GM23338 (cell line): ENCODE measurements around the gene OR10G4. TPM values are rescaled to one million over a fixed set of nuclear protein-coding genes. Genes with fewer than 3 reads are reported as not detected.

ENCODE experiments used
- ATAC-seq: fragments of 200-7000 bp; cut with Tn5 transposase; 3 replicates; pipeline ENCODE4 v1.9.1; 2020
- DNase-seq: peaks from one replicate; pipeline ENCODE4 v3.0.0-alpha.2; 2015; ENCODE audit warnings: low spot score
- H2AFZ ChIP-seq: fragments of 200-600 bp; sonication (generic); 2 replicates; pipeline ENCODE4 v1.8.0; 2016; ENCODE audit warnings: antibody characterized with exemption, mild to moderate bottlenecking, moderate library complexity
- H3F3A ChIP-seq: fragments of 200-600 bp; sonication (generic); replicated peaks from 2 replicates; pipeline ENCODE4 v1.8.0; 2017; ENCODE audit warnings: antibody characterized with exemption, mixed run types, low read depth
- H3K27ac ChIP-seq: fragments of 200-600 bp; sonication (generic); 2 replicates; pipeline ENCODE4 v1.6.1; 2016; ENCODE audit warnings: low read depth
- H3K27me3 ChIP-seq: fragments of 200-600 bp; sonication (generic); 2 replicates; pipeline ENCODE4 v1.8.0; 2016; ENCODE audit warnings: mild to moderate bottlenecking, mixed run types, moderate library complexity; ENCODE audit not compliant: insufficient read depth
- H3K36me3 ChIP-seq: fragments of 200-600 bp; sonication (generic); 2 replicates; pipeline ENCODE4 v1.8.0; 2016; ENCODE audit warnings: mild to moderate bottlenecking; ENCODE audit not compliant: insufficient read depth
- H3K4me1 ChIP-seq: fragments of 200-600 bp; sonication (generic); 2 replicates; pipeline ENCODE4 v1.8.0; 2016; ENCODE audit warnings: mild to moderate bottlenecking, moderate library complexity; ENCODE audit not compliant: insufficient read depth
- H3K4me2 ChIP-seq: fragments of 200-600 bp; sonication (generic); 2 replicates; pipeline ENCODE4 v1.7.1; 2017; ENCODE audit warnings: mixed run types
- H3K4me3 ChIP-seq: fragments of 200-600 bp; sonication (generic); 2 replicates; pipeline ENCODE4 v1.6.1; 2016; ENCODE audit warnings: mixed run types
- H3K79me2 ChIP-seq: fragments of 200-600 bp; sonication (generic); replicated peaks from 2 replicates; pipeline ENCODE4 v1.8.0; 2017; ENCODE audit warnings: mild to moderate bottlenecking; ENCODE audit not compliant: insufficient read depth
- H3K9me2 ChIP-seq: fragments of 200-600 bp; sonication (generic); 2 replicates; pipeline ENCODE4 v1.8.0; 2017; ENCODE audit not compliant: insufficient read depth
- H4K20me1 ChIP-seq: fragments of 200-600 bp; sonication (generic); replicated peaks from 2 replicates; pipeline ENCODE4 v1.8.0; 2017; ENCODE audit warnings: mild to moderate bottlenecking; ENCODE audit not compliant: insufficient read depth
- H3K27ac Mint-ChIP-seq: 2 replicates; pipeline ENCODE4 v1.8.0; 2020; ENCODE audit warnings: inconsistent platforms, mild to moderate bottlenecking, moderate library complexity, mixed read lengths
- H3K27me3 Mint-ChIP-seq: 3 replicates; pipeline ENCODE4 v1.8.0; 2022; ENCODE audit warnings: low read depth, mild to moderate bottlenecking, moderate library complexity, mixed read lengths, inconsistent platforms; ENCODE audit not compliant: insufficient read depth, poor library complexity
- H3K36me3 Mint-ChIP-seq: 3 replicates; pipeline ENCODE4 v1.8.0; 2021; ENCODE audit warnings: low read depth, mild to moderate bottlenecking, inconsistent platforms, moderate library complexity, mixed read lengths
- H3K4me1 Mint-ChIP-seq: 3 replicates; pipeline ENCODE4 v1.8.0; 2020; ENCODE audit warnings: mild to moderate bottlenecking, inconsistent platforms, mixed read lengths
- H3K4me3 Mint-ChIP-seq: 3 replicates; pipeline ENCODE4 v1.8.0; 2021; ENCODE audit warnings: moderate library complexity, mild to moderate bottlenecking, inconsistent platforms, mixed read lengths
- H3K9me3 Mint-ChIP-seq: 3 replicates; pipeline ENCODE4 v1.8.0; 2020; ENCODE audit warnings: moderate library complexity, mild to moderate bottlenecking, inconsistent platforms, mixed read lengths
- CREB1 ChIP-seq: fragments of 250-450 bp; sonication (Bioruptor Pico); IDR thresholded peaks from 2 replicates; pipeline ENCODE4 v1.5.0; 2020; ENCODE audit warnings: low read depth, mild to moderate bottlenecking, moderate library complexity
- EZH2phosphoT487 ChIP-seq: fragments of 200-600 bp; sonication (generic); IDR thresholded peaks from one replicate; pipeline ENCODE4 v1.8.1; 2018; ENCODE audit warnings: antibody characterized with exemption; ENCODE audit not compliant: unreplicated experiment
- POLR2AphosphoS5 ChIP-seq: IDR thresholded peaks from 2 replicates; pipeline ENCODE4 v1.6.1; 2016; ENCODE audit warnings: antibody characterized with exemption, low read depth
- STAT1 ChIP-seq: IDR thresholded peaks from one replicate; pipeline ENCODE4 v1.6.1; 2016; ENCODE audit warnings: antibody characterized with exemption; ENCODE audit not compliant: unreplicated experiment
- ZNF114 ChIP-seq: fragments of 250-450 bp; sonication (Bioruptor Pico); IDR thresholded peaks from 2 replicates; pipeline ENCODE4 v1.5.0; 2020; ENCODE audit warnings: mild to moderate bottlenecking, moderate library complexity
- long read RNA-seq: library from polyadenylated mRNA; unstranded; transcript quantifications from one replicate; pipeline ENCODE4 v2.0.0, GENCODE V29; 2020; ENCODE audit not compliant: unreplicated experiment
- polyA plus RNA-seq: library from polyadenylated mRNA; unstranded; fragments of >200 nt; fragmentation: Nextera tagmentation; extraction: Ambion mirVana; gene quantifications from 2 replicates; pipeline ENCODE4 v1.2.1, GENCODE V29; 2016
- total RNA-seq: library from RNA; depleted of rRNA; stranded (reverse); fragments of >200 nt; shearing (Covaris generic); gene quantifications from 2 replicates; pipeline ENCODE4 v1.2.3, GENCODE V29; 2014; rRNA removed
- TF ChIP-seq, protein P1 (sequence below): IDR thresholded peaks from one replicate; pipeline ENCODE4 v1.6.1; 2018; ENCODE audit warnings: antibody characterized with exemption; ENCODE audit not compliant: unreplicated experiment
- TF ChIP-seq, protein P2 (sequence below): fragments of 250-450 bp; sonication (Bioruptor Pico); IDR thresholded peaks from 2 replicates; pipeline ENCODE4 v1.5.0; 2020; ENCODE audit warnings: mild to moderate bottlenecking, moderate library complexity
- TF ChIP-seq, protein P3 (sequence below): IDR thresholded peaks from 2 replicates; pipeline ENCODE4 v1.6.1; 2016; ENCODE audit warnings: antibody characterized with exemption

The OR10G4 gene, protein sequence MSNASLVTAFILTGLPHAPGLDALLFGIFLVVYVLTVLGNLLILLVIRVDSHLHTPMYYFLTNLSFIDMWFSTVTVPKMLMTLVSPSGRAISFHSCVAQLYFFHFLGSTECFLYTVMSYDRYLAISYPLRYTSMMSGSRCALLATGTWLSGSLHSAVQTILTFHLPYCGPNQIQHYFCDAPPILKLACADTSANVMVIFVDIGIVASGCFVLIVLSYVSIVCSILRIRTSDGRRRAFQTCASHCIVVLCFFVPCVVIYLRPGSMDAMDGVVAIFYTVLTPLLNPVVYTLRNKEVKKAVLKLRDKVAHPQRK
- total RNA-seq (not detected in 2 replicates), polyA plus RNA-seq (not detected in 2 replicates)
- long read RNA-seq: 0 reads

DNA sequence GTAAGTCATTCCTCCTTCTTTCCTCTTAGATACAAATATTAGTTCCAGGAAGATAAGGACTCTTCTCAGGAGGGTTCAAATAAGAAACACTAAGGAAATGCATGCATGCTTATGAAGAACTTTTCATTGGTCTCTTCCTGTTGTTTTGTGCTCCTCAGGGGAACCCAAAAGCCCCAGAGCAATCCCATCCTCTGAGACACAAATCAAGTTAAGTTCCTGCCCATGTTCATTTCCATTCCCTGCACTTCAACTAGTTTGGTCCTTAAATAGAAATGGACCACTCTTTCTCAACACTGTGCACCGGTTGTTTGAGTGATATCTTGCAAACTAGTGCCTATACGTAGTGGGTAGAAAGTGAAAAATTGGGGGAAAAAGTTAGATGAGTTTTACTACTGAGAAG lies at the start of gene OR10G4:
Gene OR10G4, plus strand, starts transcription at position 301 of the 400 bp plus-strand sequence. CDS start 2,578 bp downstream, outside the sequence.
- Histone ChIP-seq H3K27ac (no peak within 1 kb of the TSS), H3K4me3 (no peak within 1 kb of the TSS), H2AFZ (peak within 1 kb of the TSS; percentile 60; the same call in 1 of the 2 replicates), H3K4me1 (no peaks in the 10 kb centered on the region), H3K4me2 (no peak within 1 kb of the TSS), H3K9me2 (peaks cover 3% of the 10 kb centered on the region; the same call in 1 of the 2 replicates), H3K27me3 (no peaks in the 10 kb centered on the region), H4K20me1 (no peaks in the 10 kb centered on the region), H3F3A (no peaks in the 10 kb centered on the region), H3K36me3 (no peaks in the 10 kb centered on the region), H3K79me2 (no peaks in the 10 kb centered on the region)
- no peaks in the 10 kb centered on the region for H3K9me3 Mint-ChIP-seq
- no peak for TF ChIP-seq CREB1 (CRISPR knock-in tag)
- TF ChIP-seq EZH2phosphoT487: no peak
- TF ChIP-seq, protein P1, sequence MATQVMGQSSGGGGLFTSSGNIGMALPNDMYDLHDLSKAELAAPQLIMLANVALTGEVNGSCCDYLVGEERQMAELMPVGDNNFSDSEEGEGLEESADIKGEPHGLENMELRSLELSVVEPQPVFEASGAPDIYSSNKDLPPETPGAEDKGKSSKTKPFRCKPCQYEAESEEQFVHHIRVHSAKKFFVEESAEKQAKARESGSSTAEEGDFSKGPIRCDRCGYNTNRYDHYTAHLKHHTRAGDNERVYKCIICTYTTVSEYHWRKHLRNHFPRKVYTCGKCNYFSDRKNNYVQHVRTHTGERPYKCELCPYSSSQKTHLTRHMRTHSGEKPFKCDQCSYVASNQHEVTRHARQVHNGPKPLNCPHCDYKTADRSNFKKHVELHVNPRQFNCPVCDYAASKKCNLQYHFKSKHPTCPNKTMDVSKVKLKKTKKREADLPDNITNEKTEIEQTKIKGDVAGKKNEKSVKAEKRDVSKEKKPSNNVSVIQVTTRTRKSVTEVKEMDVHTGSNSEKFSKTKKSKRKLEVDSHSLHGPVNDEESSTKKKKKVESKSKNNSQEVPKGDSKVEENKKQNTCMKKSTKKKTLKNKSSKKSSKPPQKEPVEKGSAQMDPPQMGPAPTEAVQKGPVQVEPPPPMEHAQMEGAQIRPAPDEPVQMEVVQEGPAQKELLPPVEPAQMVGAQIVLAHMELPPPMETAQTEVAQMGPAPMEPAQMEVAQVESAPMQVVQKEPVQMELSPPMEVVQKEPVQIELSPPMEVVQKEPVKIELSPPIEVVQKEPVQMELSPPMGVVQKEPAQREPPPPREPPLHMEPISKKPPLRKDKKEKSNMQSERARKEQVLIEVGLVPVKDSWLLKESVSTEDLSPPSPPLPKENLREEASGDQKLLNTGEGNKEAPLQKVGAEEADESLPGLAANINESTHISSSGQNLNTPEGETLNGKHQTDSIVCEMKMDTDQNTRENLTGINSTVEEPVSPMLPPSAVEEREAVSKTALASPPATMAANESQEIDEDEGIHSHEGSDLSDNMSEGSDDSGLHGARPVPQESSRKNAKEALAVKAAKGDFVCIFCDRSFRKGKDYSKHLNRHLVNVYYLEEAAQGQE: no peak
- TF ChIP-seq STAT1: no peak
- no peak for TF ChIP-seq POLR2AphosphoS5
- TF ChIP-seq, protein P2, sequence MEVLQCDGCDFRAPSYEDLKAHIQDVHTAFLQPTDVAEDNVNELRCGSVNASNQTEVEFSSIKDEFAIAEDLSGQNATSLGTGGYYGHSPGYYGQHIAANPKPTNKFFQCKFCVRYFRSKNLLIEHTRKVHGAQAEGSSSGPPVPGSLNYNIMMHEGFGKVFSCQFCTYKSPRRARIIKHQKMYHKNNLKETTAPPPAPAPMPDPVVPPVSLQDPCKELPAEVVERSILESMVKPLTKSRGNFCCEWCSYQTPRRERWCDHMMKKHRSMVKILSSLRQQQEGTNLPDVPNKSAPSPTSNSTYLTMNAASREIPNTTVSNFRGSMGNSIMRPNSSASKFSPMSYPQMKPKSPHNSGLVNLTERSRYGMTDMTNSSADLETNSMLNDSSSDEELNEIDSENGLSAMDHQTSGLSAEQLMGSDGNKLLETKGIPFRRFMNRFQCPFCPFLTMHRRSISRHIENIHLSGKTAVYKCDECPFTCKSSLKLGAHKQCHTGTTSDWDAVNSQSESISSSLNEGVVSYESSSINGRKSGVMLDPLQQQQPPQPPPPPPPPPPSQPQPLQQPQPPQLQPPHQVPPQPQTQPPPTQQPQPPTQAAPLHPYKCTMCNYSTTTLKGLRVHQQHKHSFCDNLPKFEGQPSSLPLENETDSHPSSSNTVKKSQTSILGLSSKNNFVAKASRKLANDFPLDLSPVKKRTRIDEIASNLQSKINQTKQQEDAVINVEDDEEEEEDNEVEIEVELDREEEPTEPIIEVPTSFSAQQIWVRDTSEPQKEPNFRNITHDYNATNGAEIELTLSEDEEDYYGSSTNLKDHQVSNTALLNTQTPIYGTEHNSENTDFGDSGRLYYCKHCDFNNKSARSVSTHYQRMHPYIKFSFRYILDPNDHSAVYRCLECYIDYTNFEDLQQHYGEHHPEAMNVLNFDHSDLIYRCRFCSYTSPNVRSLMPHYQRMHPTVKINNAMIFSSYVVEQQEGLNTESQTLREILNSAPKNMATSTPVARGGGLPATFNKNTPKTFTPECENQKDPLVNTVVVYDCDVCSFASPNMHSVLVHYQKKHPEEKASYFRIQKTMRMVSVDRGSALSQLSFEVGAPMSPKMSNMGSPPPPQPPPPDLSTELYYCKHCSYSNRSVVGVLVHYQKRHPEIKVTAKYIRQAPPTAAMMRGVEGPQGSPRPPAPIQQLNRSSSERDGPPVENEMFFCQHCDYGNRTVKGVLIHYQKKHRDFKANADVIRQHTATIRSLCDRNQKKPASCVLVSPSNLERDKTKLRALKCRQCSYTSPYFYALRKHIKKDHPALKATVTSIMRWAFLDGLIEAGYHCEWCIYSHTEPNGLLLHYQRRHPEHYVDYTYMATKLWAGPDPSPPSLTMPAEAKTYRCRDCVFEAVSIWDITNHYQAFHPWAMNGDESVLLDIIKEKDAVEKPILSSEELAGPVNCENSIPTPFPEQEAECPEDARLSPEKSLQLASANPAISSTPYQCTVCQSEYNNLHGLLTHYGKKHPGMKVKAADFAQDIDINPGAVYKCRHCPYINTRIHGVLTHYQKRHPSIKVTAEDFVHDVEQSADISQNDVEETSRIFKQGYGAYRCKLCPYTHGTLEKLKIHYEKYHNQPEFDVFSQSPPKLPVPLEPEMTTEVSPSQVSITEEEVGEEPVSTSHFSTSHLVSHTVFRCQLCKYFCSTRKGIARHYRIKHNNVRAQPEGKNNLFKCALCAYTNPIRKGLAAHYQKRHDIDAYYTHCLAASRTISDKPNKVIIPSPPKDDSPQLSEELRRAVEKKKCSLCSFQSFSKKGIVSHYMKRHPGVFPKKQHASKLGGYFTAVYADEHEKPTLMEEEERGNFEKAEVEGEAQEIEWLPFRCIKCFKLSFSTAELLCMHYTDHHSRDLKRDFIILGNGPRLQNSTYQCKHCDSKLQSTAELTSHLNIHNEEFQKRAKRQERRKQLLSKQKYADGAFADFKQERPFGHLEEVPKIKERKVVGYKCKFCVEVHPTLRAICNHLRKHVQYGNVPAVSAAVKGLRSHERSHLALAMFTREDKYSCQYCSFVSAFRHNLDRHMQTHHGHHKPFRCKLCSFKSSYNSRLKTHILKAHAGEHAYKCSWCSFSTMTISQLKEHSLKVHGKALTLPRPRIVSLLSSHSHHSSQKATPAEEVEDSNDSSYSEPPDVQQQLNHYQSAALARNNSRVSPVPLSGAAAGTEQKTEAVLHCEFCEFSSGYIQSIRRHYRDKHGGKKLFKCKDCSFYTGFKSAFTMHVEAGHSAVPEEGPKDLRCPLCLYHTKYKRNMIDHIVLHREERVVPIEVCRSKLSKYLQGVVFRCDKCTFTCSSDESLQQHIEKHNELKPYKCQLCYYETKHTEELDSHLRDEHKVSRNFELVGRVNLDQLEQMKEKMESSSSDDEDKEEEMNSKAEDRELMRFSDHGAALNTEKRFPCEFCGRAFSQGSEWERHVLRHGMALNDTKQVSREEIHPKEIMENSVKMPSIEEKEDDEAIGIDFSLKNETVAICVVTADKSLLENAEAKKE (CRISPR knock-in tag): no peak
- no peak for TF ChIP-seq ZNF114 (CRISPR knock-in tag)
- TF ChIP-seq, protein P3, sequence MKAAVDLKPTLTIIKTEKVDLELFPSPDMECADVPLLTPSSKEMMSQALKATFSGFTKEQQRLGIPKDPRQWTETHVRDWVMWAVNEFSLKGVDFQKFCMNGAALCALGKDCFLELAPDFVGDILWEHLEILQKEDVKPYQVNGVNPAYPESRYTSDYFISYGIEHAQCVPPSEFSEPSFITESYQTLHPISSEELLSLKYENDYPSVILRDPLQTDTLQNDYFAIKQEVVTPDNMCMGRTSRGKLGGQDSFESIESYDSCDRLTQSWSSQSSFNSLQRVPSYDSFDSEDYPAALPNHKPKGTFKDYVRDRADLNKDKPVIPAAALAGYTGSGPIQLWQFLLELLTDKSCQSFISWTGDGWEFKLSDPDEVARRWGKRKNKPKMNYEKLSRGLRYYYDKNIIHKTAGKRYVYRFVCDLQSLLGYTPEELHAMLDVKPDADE: no peak
- DNase-seq (no peak), ATAC-seq (no peak)
- no peak within 1 kb of the TSS for H3K27ac Mint-ChIP-seq
- peaks cover 2% of the 10 kb centered on the region for H3K27me3 Mint-ChIP-seq
- peaks cover 13% of the 10 kb centered on the region for H3K4me1 Mint-ChIP-seq
- H3K36me3 Mint-ChIP-seq: no peaks in the 10 kb centered on the region
- no peak within 1 kb of the TSS for H3K4me3 Mint-ChIP-seq
